Esophagus (tissue), 2 donors: ENCODE data around the gene RELCH. TPM values are rescaled to one million over a fixed set of nuclear protein-coding genes. Genes with fewer than 3 reads are reported as not detected.

ENCODE experiments used
- H3K27ac ChIP-seq, 2 donors: one replicate each; pipeline ENCODE4 v1.5.1; 2013; ENCODE audit warnings: low read depth in 2 of 2, mild to moderate bottlenecking in 2 of 2, inconsistent platforms in 1 of 2, low read length in 1 of 2, moderate library complexity in 1 of 2
- H3K27me3 ChIP-seq, 2 donors: one replicate each; pipeline ENCODE4 v1.6.1; 2013; ENCODE audit warnings: low read length in 2 of 2, control low read depth in 1 of 2, mild to moderate bottlenecking in 1 of 2; ENCODE audit not compliant: insufficient read depth in 2 of 2, control insufficient read depth in 1 of 2
- H3K36me3 ChIP-seq, 2 donors: one replicate each; pipeline ENCODE4 v1.6.1; 2013; ENCODE audit warnings: low read length in 1 of 2; ENCODE audit not compliant: control insufficient read depth in 2 of 2, insufficient read depth in 2 of 2
- H3K4me1 ChIP-seq, 2 donors: one replicate each; pipeline ENCODE4 v1.6.1; 2013; ENCODE audit warnings: low read length in 1 of 2; ENCODE audit not compliant: control insufficient read depth in 2 of 2, insufficient read depth in 2 of 2
- H3K4me3 ChIP-seq, 2 donors: one replicate each; pipeline ENCODE4 v1.5.1; 2013; ENCODE audit warnings: low read length in 2 of 2, mild to moderate bottlenecking in 2 of 2, low read depth in 1 of 2, moderate library complexity in 1 of 2
- H3K9me3 ChIP-seq, 2 donors: one replicate each; pipeline ENCODE4 v1.6.1; 2013; ENCODE audit warnings: mild to moderate bottlenecking in 2 of 2, low read depth in 1 of 2, low read length in 1 of 2, moderate library complexity in 1 of 2; ENCODE audit not compliant: control insufficient read depth in 2 of 2, insufficient read depth in 1 of 2
- WGBS, 2 donors: extraction: QIAGEN DNeasy Blood & Tissue Kit; methylation state at CpG; one replicate each; pipeline ENCODE4 v1.1.7; 2013; 5-methylcytosine and 5-hydroxymethylcytosine counted together
- polyA plus RNA-seq, 2 donors: library from polyadenylated mRNA; stranded (reverse); fragments of 200-250 nt; gene quantifications; one replicate each; pipeline ENCODE4 v1.2.3, GENCODE V29; 2013
- donor health status: healthy with polysubstance abuse.
- donor health status: Bipolar disorder and iron deficiency.

The RELCH gene
- polyA plus RNA-seq, 2 donors: 29.4 to 30.0 TPM

DNA sequence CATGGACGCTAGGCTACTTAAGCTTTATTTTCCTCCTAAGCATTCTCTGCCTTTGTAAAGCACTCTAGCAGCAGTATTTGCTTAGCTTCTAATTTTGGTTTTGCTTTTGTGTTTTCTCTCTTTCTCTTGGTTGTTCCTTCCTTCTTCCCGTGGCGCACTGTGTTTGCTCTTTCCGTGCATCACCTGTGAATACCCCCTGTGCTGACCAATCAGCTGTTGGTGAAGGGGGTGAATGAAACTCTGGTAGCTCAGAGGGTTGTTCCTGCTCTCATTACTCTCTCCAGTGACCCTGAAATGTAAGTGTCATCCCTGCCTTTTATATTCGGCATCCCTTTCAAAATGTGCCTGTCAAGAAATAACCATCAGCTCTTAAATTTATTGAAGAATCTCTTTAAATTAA lies 92.5 kb downstream of the RELCH start:
- Histone ChIP-seq H3K4me3 (no peak overlapping the region), H3K9me3 (no peaks in the 10 kb centered on the region), H3K27ac (no peak overlapping the region), H3K36me3 (peaks cover 2 to 6% of the 10 kb centered on the region in 2 donors), H3K4me1 (no peaks in the 10 kb centered on the region), H3K27me3 (no peaks in the 10 kb centered on the region)
- 80 to 91% methylated on average over 5 of the region's 5 CpGs for WGBS, 2 donors

DNA sequence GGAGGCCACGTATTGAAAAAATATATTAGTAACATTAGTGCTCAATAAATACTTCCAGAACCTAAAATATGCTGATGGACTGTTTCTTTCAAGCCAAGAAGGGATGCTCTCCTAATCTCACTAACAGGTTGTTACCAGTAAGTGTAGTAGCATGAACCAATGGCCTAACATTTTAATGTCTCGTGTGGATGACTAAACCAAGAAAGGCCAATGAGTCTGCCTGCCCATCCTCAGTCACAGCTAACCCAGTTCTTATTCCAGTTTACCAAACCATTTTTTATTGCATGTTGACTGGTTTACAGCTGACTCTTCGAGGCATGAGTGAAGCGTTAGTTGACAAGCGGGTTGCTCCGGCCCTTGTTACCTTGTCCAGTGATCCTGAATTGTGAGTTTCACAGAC lies 93.0 kb downstream of the RELCH start:
- WGBS, 2 donors: 91 to 94% methylated on average over 6 of the region's 6 CpGs
- peaks cover 2 to 6% of the 10 kb centered on the region in 2 donors for H3K36me3 ChIP-seq
- no peaks in the 10 kb centered on the region for H3K4me1 ChIP-seq
- H3K27ac ChIP-seq: no peak overlapping the region
- H3K4me3 ChIP-seq: no peak overlapping the region
- no peaks in the 10 kb centered on the region for H3K9me3 ChIP-seq
- no peaks in the 10 kb centered on the region for H3K27me3 ChIP-seq

DNA sequence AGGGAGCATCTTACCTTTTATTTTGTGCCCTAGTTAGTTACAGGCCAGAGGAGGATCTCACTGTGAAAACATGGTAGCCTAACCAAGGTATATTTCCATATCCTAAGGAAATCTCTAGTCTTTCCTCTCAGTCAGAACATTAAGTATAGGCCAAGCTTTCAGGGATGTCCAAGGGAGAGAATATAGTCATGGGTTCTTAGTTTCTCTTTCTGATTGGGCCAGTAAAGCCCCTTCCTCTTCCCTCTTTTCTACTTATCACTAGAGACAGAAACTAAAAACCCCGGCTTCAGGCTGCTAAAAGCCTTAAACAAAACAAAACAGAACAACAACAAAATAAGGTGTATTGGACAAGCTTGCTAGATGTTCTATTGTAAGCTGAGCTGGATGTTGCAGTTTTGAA lies 93.7 kb downstream of the RELCH start:
- Histone ChIP-seq H3K4me3 (no peak overlapping the region), H3K36me3 (peaks cover 6% of the 10 kb centered on the region in 2 donors), H3K4me1 (no peaks in the 10 kb centered on the region), H3K9me3 (no peaks in the 10 kb centered on the region), H3K27ac (no peak overlapping the region), H3K27me3 (no peaks in the 10 kb centered on the region)
- 78 to 98% methylated on average over 1 of the region's 1 CpG for WGBS, 2 donors

DNA sequence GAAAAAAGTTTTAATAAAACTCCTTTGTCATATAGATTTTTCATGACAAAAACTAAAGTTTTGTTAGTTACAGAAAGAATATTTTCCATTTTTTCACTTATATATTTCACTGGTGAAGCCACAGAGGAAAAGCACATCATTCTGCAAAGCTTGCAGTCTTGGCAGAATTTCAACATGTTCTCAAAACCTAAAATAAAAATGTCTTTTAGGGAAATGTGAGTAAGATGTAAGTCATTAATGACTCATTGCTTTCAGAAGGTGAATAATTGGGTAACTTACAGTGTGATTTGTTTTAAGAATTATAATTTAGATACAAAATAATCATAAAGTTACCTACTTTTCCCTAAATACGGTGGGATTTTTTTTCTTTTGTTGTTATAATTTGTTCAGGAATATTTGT lies 94.6 kb downstream of the RELCH start:
- Histone ChIP-seq H3K4me1 (no peaks in the 10 kb centered on the region), H3K27ac (no peak overlapping the region), H3K27me3 (no peaks in the 10 kb centered on the region), H3K36me3 (peaks cover 6% of the 10 kb centered on the region in 2 donors), H3K4me3 (no peak overlapping the region), H3K9me3 (no peaks in the 10 kb centered on the region)
- WGBS, 2 donors: 43 to 60% methylated on average over 1 of the region's 1 CpG

DNA sequence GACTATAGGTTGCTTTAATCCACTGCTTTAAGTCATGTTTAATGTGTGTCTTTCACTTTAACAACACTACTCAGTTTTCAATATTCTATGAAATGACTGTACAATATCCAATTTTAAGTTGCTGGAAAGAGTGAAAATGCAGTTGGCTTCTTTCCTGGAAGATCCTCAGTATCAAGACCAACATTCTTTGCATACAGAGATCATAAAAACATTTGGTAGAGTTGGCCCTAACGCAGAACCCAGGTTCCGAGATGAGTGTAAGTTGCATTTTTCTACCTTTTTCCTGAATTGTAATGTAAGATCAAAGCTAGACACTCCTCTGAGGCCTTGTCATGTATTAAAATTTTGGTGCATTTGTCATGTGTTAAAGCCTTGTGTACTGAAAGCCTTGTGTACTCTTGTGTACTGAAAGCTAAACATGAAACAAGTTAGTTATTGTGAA lies 95.2 kb downstream of the RELCH start:
- Histone ChIP-seq H3K4me3 (no peak overlapping the region), H3K36me3 (peaks cover 6% of the 10 kb centered on the region in 2 donors), H3K9me3 (no peaks in the 10 kb centered on the region), H3K27me3 (no peaks in the 10 kb centered on the region), H3K27ac (no peak overlapping the region), H3K4me1 (no peaks in the 10 kb centered on the region)
- WGBS, 2 donors: 55 to 71% methylated on average over 2 of the region's 2 CpGs

DNA sequence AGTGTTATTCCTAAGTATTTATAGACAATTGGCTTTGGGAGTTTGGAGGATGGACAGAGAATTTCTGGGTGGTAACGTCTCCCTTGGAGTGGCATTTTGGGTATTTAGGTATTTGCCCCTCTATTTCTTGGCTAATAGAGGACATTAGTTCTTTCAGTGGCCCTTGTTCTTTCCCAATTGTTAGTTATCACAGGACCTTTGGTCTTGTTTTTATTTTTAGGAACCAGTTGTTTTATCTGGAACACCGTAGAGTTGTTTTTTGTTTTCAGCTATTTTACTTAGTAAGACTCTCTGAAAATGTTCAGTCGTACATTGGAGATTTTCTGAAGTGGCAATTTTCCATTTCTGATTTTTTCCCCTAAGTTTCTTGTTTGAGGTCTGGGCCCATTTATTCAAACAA lies 97.6 kb downstream of the RELCH start:
- 90 to 97% methylated on average over 3 of the region's 3 CpGs for WGBS, 2 donors
- H3K4me3 ChIP-seq: no peak overlapping the region
- H3K9me3 ChIP-seq: no peaks in the 10 kb centered on the region
- peaks cover 3 to 4% of the 10 kb centered on the region in 2 donors for H3K36me3 ChIP-seq
- no peak overlapping the region for H3K27ac ChIP-seq
- H3K27me3 ChIP-seq: no peaks in the 10 kb centered on the region
- H3K4me1 ChIP-seq: no peaks in the 10 kb centered on the region

DNA sequence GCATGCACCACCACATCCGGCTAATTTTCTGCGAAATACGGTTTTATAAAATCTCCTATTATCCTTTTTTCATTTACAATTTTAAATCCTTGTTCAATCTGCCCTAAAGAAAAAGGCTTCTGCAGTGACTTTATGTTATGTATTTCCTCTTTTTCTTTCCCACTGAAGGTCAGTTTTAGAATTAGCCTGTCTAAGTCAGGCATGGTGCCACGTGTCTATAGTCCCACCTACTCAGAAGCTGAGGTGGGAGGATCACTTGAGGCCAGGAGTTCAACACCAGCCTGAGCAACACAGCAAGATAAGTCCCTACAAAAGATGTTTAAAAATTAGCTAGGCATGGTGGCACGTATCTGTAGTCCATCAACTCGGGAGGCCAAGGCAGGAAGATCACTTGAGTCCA lies 98.2 kb downstream of the RELCH start:
- 92 to 97% methylated on average over 6 of the region's 6 CpGs for WGBS, 2 donors
- Histone ChIP-seq H3K27me3 (no peaks in the 10 kb centered on the region), H3K9me3 (no peaks in the 10 kb centered on the region), H3K4me1 (no peaks in the 10 kb centered on the region), H3K27ac (no peak overlapping the region), H3K36me3 (peaks cover under 1 to 4% of the 10 kb centered on the region in 2 donors), H3K4me3 (no peak overlapping the region)

DNA sequence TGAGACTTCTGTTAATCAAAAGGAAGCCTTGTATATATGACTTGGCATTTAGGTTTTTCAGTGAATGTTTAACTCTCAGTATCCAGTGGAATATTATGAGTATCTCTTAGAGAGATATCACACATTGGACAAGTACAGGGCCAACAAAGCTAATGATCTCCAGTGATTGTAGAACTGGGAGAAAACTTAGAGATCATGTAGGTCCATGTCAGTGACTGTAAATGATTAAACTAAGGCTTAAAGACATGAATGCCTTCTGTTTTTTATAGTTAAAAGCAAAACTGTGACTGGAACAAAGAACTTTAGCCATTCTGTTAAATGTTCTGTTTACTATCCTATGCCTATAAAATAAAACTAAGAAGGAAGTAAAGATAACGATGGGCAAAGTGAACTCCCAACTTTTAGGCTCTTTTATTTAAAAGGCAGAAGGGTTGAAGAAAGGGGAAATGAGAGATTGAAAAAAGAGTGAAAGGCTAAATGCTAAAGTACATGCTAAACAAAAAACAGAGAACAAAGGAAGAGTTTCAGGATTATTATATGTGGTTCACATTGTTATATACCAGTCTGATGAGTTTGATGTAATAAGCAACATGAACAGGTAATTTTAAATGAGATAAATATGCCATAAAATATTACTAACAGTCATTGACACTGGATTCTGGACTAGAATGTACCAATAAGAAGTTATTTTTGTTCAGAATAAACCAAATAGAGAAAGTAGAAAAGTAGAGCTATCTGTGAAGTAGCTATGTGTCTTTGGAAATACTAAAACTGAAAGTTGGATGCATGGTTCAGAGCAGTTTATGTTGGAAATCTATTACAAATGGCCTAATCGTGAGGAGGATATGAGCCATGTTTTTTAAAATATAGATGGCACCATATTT lies 101.0 kb downstream of the RELCH start:
- H3K27me3 ChIP-seq: no peaks in the 10 kb centered on the region
- H3K4me1 ChIP-seq: no peaks in the 10 kb centered on the region
- WGBS, 2 donors: 80 to 83% methylated on average over 2 of the region's 2 CpGs

DNA sequence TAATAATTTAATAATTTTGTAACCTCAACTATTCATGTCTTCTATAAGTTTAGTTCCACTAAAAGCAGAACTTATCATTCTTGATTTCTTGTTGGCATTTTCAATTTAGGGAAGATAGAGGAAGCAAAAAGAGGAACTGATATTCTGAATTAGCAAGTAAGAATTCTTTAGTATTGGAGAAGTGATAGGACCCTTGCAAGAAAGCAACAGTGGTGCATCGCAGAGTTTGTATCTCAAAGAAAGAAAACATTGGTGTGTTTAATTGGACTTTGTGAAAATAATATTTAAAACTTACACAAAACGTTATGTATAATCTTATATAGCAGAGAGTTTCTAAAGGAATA lies 101.6 kb downstream of the RELCH start:
- H3K4me3 ChIP-seq: no peak overlapping the region
- H3K27ac ChIP-seq: no peak overlapping the region
- H3K36me3 ChIP-seq: peaks cover 3 to 4% of the 10 kb centered on the region in 2 donors
- H3K4me1 ChIP-seq: no peaks in the 10 kb centered on the region
- no peaks in the 10 kb centered on the region for H3K27me3 ChIP-seq
- 81 to 88% methylated on average over 2 of the region's 2 CpGs for WGBS, 2 donors
- no peaks in the 10 kb centered on the region for H3K9me3 ChIP-seq

More for the DNA sequence above, 101.0 kb downstream of the RELCH start:
- Histone ChIP-seq H3K4me3 (no peak overlapping the region), H3K9me3 (no peaks in the 10 kb centered on the region), H3K27ac (no peak overlapping the region), H3K36me3 (peaks cover 0 to 4% of the 10 kb centered on the region in 2 donors)

DNA sequence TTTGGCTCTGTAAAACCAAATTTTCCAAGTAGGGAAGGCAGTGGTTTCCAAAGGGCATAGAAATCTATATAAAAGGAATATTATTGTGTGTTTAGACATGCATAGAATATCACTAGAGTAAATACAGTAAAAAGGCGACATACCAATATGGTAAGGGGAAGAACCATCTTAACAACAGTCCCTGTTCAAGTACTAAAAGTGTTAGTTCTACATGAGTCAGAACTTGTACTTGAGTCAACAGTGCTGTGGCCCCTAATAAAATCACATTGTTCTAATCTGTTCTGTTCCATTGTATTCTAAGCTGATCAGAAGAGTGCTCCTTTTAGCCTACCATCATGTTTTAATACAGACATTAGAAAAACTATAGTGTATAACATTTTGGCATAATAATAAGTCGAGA lies 102.0 kb downstream of the RELCH start:
- no peaks in the 10 kb centered on the region for H3K27me3 ChIP-seq
- WGBS, 2 donors: 92% methylated on average over 2 of the region's 2 CpGs
- no peaks in the 10 kb centered on the region for H3K9me3 ChIP-seq
- no peak overlapping the region for H3K27ac ChIP-seq
- H3K36me3 ChIP-seq: peaks cover 3 to 4% of the 10 kb centered on the region in 2 donors
- H3K4me3 ChIP-seq: no peak overlapping the region
- no peaks in the 10 kb centered on the region for H3K4me1 ChIP-seq
